Measurements from ENCODE around the gene SLC22A16. TPM values are rescaled to one million over a fixed set of nuclear protein-coding genes. Genes with fewer than 3 reads are reported as not detected.
A peak's percentile ranks its signal among the peaks of the same experiment; 100 is the strongest.

Gene SLC22A16, protein sequence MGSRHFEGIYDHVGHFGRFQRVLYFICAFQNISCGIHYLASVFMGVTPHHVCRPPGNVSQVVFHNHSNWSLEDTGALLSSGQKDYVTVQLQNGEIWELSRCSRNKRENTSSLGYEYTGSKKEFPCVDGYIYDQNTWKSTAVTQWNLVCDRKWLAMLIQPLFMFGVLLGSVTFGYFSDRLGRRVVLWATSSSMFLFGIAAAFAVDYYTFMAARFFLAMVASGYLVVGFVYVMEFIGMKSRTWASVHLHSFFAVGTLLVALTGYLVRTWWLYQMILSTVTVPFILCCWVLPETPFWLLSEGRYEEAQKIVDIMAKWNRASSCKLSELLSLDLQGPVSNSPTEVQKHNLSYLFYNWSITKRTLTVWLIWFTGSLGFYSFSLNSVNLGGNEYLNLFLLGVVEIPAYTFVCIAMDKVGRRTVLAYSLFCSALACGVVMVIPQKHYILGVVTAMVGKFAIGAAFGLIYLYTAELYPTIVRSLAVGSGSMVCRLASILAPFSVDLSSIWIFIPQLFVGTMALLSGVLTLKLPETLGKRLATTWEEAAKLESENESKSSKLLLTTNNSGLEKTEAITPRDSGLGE
- total RNA-seq (under 1 TPM in 2 of 6 donors, not detected in 4; 0.22 to 0.35 TPM), polyA plus RNA-seq (under 1 TPM in 1 of 2 donors, not detected in 1; 0.26 TPM)

DNA sequence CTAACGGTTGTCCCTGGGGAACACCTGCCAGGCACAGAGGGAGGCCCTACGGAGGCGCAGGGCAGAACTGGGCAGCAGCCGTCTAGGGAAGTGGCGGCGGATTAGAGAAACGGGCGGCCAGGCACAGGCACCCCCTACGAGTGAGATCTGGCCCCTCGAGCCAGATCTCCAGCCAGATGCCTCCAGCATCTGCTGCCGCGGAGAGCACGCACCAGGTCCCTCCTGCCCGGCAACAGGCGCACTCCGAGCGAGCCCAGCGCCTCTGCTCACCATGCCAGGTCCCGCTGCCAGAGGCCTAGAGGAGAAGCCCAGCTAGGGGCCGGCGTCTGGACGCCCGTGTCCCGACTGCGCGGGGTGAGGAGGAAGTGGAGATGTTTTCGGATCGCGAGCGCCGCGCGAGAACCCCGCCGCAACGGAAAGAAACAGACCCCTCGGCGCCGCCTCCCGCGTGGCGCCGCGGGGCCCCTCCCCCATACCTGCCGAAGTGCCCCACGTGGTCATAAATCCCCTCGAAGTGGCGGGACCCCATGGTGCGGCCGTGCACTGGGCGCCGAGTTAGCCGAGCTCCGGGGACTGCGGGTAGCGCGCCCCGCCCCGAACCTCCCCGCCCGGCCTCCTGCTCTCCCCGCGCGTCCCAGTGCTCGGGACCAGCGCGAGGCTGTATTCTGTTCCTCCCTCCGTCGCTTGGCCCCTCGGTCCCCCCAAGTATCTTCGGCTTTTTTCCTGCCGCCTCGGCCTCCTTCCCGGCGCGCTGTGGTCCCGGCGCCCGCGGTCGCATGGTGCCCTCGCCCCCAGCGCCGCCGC is at the start of gene SLC22A16:
Gene SLC22A16 (minus strand): TSS at position 568 of the 804 bp plus-strand sequence. CDS start 39 bp downstream, at position 529.
- FAIRE-seq (no peak), ATAC-seq (peak in 3 of 4 donors; percentile 41 to 63 (median 61)), DNase-seq (peak in 2 of 6 donors; percentile 58 to 63)
- 5 to 7% methylated on average over 60 to 84 of the region's 85 CpGs for WGBS, 2 donors
- Histone ChIP-seq H3K36me3 (no peaks in the 10 kb centered on the region), H3K27me3 (no peaks in the 10 kb centered on the region), H3K4me1 (no peaks in the 10 kb centered on the region), H3K4me3 (peak within 1 kb of the TSS in 2 of 4 donors; percentile 7 to 37), H3K27ac (no peak within 1 kb of the TSS), H3K9me3 (no peaks in the 10 kb centered on the region)
- intact Hi-C loops (cut with DNase I), result no loop called here
- TF ChIP-seq, protein P1, sequence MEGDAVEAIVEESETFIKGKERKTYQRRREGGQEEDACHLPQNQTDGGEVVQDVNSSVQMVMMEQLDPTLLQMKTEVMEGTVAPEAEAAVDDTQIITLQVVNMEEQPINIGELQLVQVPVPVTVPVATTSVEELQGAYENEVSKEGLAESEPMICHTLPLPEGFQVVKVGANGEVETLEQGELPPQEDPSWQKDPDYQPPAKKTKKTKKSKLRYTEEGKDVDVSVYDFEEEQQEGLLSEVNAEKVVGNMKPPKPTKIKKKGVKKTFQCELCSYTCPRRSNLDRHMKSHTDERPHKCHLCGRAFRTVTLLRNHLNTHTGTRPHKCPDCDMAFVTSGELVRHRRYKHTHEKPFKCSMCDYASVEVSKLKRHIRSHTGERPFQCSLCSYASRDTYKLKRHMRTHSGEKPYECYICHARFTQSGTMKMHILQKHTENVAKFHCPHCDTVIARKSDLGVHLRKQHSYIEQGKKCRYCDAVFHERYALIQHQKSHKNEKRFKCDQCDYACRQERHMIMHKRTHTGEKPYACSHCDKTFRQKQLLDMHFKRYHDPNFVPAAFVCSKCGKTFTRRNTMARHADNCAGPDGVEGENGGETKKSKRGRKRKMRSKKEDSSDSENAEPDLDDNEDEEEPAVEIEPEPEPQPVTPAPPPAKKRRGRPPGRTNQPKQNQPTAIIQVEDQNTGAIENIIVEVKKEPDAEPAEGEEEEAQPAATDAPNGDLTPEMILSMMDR (IDR thresholded peaks at IDR 0.05), result no peak

DNA sequence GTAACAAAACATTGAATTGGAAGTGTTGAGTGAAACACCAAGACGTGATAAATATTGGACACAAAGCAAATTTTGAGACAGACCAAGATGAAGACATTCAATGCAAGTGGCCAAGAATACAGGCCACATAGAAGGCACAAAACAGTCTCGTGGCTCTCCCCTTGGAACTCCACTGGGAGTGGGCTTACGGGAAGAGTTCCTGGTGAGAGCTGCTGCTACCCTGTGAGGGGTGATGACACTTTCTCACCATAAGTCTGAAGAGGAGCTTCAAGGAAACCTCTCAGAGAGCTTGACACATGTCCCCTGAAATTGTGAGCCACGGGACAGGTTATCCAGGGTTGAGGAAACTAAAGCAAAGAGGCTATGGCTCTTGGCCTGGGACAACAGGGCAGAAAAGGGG is 48.6 kb upstream of the SLC22A16 start:
- no peaks in the 10 kb centered on the region for H3K36me3 ChIP-seq
- intact Hi-C loops (cut with DNase I), result loop anchor here in 1 of 3 donors (5.0 to 10.0 kb wide), 2 partner anchors 160 to 427 kb away; no protein-coding TSS in a partner anchor
- WGBS, 2 donors, result 53 to 80% methylated on average over 4 of the region's 4 CpGs
- no peak overlapping the region for H3K27ac ChIP-seq
- DNase-seq (no peak), FAIRE-seq (no peak), ATAC-seq (no peak)
- no peaks in the 10 kb centered on the region for H3K27me3 ChIP-seq
- TF ChIP-seq, protein P1 (IDR thresholded peaks at IDR 0.05), result no peak
- H3K4me3 ChIP-seq, result no peak overlapping the region
- no peaks in the 10 kb centered on the region for H3K4me1 ChIP-seq
- no peaks in the 10 kb centered on the region for H3K9me3 ChIP-seq

DNA sequence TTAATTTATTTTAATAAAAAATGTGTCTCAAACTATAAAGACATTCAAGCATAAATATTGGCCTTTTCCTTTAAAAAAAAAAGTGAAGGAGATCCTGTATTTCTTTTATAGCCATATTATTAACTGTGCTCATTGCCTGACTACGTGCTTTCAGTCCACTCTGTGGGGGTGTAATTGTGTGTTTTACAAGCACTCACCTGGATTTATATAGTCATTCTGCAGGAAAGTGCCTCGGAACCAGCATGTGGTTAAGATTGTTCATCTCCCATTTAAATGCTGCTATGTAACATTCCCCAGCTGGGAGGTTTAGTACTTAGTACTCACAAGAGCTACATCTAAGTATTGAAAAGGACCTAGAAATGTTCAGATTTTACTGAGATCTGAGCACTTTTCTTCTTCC is 47.9 kb upstream of the SLC22A16 start:
- no peaks in the 10 kb centered on the region for H3K9me3 ChIP-seq
- no peaks in the 10 kb centered on the region for H3K4me1 ChIP-seq
- DNase-seq, result no peak
- ATAC-seq, result no peak
- FAIRE-seq, result no peak
- no peak overlapping the region for H3K27ac ChIP-seq
- no peak overlapping the region for H3K4me3 ChIP-seq
- 59 to 61% methylated on average over 2 of the region's 2 CpGs for WGBS, 2 donors
- H3K36me3 ChIP-seq, result no peaks in the 10 kb centered on the region
- H3K27me3 ChIP-seq, result no peaks in the 10 kb centered on the region
- intact Hi-C loops (cut with DNase I), result loop anchor here in 1 of 3 donors (10.0 kb wide), 1 partner anchor 160 kb away; no protein-coding TSS in a partner anchor
- TF ChIP-seq, protein P1 (IDR thresholded peaks at IDR 0.05), result no peak

DNA sequence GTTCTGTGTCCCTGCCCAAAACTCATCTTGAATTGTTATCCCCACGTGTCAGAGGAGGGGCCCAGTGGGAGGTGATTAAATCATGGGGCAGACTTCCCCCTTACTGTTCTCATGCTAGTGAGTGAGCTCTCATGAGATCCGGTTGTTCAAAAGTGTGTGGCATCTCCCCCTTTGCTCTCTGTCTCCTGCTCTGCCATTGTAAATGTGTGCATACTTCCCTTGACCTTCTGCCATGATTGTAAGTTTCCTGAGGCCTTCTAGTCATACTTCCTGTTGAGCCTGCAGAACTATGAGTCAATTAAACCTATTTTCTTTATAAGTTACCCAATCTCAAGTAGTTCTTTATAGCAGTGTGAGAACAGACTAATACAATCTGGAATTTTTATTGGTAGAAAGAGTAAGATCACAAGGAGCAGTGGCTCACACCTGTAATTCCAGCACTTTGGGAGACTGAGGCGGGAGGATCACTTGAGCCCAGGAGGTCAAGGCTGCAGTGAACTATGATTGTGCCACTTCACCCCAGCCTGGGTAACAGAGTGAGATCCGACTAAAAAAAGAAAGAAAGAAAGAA is 47.1 kb upstream of the SLC22A16 start:
- DNase-seq (no peak), FAIRE-seq (no peak), ATAC-seq (no peak)
- TF ChIP-seq, protein P1 (IDR thresholded peaks at IDR 0.05), result no peak
- H3K27me3 ChIP-seq, result no peaks in the 10 kb centered on the region
- intact Hi-C loops (cut with DNase I), result loop anchor here in 1 of 3 donors (10.0 kb wide), 1 partner anchor 161 kb away; no protein-coding TSS in a partner anchor
- H3K4me1 ChIP-seq, result no peaks in the 10 kb centered on the region
- H3K4me3 ChIP-seq, result no peak overlapping the region
- no peaks in the 10 kb centered on the region for H3K9me3 ChIP-seq
- no peaks in the 10 kb centered on the region for H3K36me3 ChIP-seq
- H3K27ac ChIP-seq, result no peak overlapping the region
- 65 to 78% methylated on average over 4 of the region's 4 CpGs for WGBS, 2 donors

All from pancreas (tissue), 10 donors.